Measurements from ENCODE around the gene CALML5. TPM values are rescaled to one million over a fixed set of nuclear protein-coding genes. Genes with fewer than 3 reads are reported as not detected.

The CALML5 gene
- total and polyA plus RNA-seq, 2 of the 4 experiments (the other 2 are of a cell fraction): not detected

DNA sequence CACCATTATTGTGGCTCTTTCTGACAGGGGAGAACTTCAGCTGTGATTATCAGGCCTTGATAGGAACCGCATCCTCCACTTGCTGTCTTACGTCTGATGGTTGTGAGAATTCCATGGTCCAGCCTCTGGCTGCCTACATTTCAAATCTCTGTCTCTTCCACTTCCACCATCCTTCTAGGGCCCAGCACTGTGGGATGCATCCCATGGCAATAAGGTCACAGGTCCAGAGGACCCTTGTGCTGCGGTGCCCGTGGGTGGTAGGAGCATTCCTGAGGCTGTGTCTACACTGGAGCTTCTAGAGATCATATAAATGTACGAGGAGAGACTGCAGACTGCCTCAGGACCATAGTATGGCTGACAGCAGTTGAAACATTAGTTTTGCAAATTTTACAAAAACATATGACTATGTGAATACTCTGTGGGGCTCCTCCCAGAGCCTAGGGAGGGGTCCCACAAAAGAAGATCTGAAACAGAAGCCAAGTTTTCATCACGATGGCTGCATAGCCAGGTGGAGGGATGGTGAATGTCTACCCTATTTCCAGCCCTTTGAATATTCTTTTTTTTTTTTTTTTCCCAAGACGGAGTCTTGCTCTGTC, 37.2 kb upstream of the CALML5 start:
- no peak overlapping the region for H3K56ac ChIP-seq (ENCODE audit: extremely low read depth, insufficient read depth, low read length)
- dilution Hi-C loops (cut with HindIII; ENCODE audit: low sequenced_read_pairs, unreplicated experiment) (no loop called here), intact Hi-C loops (cut with micrococcal nuclease) (loop anchor here (5.0 kb wide), 1 partner anchor 74 kb away; no protein-coding TSS in a partner anchor), in situ Hi-C loops (cut with MboI; ENCODE audit: low sequenced_read_pairs) (no loop called here)
- CTCF ChIA-PET: no interaction called here
- BruUV-seq (replicated peaks): no TSS peak
- no peak overlapping the region for H2BK120ac ChIP-seq (ENCODE audit: low read depth, low read length)
- H4K8ac ChIP-seq (ENCODE audit: low read depth in 2 of 2, low read length in 2 of 2): no peak overlapping the region
- H2AK9ac ChIP-seq (replicated peaks; ENCODE audit: low read depth, low read length, poor library complexity): no peak overlapping the region
- H2AFZ ChIP-seq (replicated peaks; ENCODE audit: low read length, poor library complexity): no peak overlapping the region
- peak overlapping the region; percentile 61; the same call in 1 of the 2 replicates for H2AK5ac ChIP-seq (ENCODE audit: low read depth, low read length)
- peaks cover 3% of the 10 kb centered on the region; the same call in 1 of the 2 replicates for H3K9me1 ChIP-seq (ENCODE audit: insufficient read depth, low read length)
- WGBS, 2 experiments (ENCODE audit: extremely low coverage in 2 of 2, insufficient read length in 1 of 2): 80% methylated on average over 1 of the region's 7 CpGs; no CpG with 5 or more reads in 1 of the 2 experiments
- H3K9me3 ChIP-seq (ENCODE audit: control insufficient read depth, insufficient read depth, low read length): peaks cover 1% of the 10 kb centered on the region; the same call in 1 of the 2 replicates
- H3K9ac ChIP-seq (ENCODE audit: low read depth, low read length): no peak overlapping the region
- TF ChIP-seq MAFK (IDR thresholded peaks at IDR 0.05; ENCODE audit: low read depth, low read length) (no peak), SMC3 (IDR thresholded peaks at IDR 0.05; ENCODE audit: low read depth, low read length) (no peak), NFE2L2 (IDR thresholded peaks at IDR 0.05; ENCODE audit: low read depth, low read length) (no peak), RFX5 (IDR thresholded peaks at IDR 0.05; ENCODE audit: low read depth, low read length) (no peak), CHD1 (IDR thresholded peaks at IDR 0.05; ENCODE audit: low read depth, low read length) (no peak), CEBPB (IDR thresholded peaks at IDR 0.05; ENCODE audit: low read depth, low read length) (no peak), BHLHE40 (IDR thresholded peaks at IDR 0.05; ENCODE audit: low read depth, low read length) (no peak), POLR2A (IDR thresholded peaks at IDR 0.05; ENCODE audit: low read depth, low read length) (no peak), RCOR1 (IDR thresholded peaks at IDR 0.05; ENCODE audit: insufficient replicate concordance, low read length) (no peak), RAD21 (IDR thresholded peaks at IDR 0.05; ENCODE audit: low read length) (no peak), MXI1 (IDR thresholded peaks at IDR 0.05; ENCODE audit: borderline replicate concordance, low read depth, low read length) (no peak), FOS (IDR thresholded peaks at IDR 0.05; ENCODE audit: low read depth, low read length) (no peak), MAZ (IDR thresholded peaks at IDR 0.05; ENCODE audit: borderline replicate concordance, low read depth, low read length) (no peak)
- TF ChIP-seq, protein P1, sequence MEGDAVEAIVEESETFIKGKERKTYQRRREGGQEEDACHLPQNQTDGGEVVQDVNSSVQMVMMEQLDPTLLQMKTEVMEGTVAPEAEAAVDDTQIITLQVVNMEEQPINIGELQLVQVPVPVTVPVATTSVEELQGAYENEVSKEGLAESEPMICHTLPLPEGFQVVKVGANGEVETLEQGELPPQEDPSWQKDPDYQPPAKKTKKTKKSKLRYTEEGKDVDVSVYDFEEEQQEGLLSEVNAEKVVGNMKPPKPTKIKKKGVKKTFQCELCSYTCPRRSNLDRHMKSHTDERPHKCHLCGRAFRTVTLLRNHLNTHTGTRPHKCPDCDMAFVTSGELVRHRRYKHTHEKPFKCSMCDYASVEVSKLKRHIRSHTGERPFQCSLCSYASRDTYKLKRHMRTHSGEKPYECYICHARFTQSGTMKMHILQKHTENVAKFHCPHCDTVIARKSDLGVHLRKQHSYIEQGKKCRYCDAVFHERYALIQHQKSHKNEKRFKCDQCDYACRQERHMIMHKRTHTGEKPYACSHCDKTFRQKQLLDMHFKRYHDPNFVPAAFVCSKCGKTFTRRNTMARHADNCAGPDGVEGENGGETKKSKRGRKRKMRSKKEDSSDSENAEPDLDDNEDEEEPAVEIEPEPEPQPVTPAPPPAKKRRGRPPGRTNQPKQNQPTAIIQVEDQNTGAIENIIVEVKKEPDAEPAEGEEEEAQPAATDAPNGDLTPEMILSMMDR (conservative IDR thresholded peaks at IDR 0.05; ENCODE audit: low read depth, low read length): no peak
- TF ChIP-seq, protein P2, sequence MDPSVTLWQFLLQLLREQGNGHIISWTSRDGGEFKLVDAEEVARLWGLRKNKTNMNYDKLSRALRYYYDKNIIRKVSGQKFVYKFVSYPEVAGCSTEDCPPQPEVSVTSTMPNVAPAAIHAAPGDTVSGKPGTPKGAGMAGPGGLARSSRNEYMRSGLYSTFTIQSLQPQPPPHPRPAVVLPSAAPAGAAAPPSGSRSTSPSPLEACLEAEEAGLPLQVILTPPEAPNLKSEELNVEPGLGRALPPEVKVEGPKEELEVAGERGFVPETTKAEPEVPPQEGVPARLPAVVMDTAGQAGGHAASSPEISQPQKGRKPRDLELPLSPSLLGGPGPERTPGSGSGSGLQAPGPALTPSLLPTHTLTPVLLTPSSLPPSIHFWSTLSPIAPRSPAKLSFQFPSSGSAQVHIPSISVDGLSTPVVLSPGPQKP (IDR thresholded peaks at IDR 0.05; ENCODE audit: borderline replicate concordance, low read depth, low read length): no peak
- TF ChIP-seq, protein P3, sequence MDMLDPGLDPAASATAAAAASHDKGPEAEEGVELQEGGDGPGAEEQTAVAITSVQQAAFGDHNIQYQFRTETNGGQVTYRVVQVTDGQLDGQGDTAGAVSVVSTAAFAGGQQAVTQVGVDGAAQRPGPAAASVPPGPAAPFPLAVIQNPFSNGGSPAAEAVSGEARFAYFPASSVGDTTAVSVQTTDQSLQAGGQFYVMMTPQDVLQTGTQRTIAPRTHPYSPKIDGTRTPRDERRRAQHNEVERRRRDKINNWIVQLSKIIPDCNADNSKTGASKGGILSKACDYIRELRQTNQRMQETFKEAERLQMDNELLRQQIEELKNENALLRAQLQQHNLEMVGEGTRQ (IDR thresholded peaks at IDR 0.05; ENCODE audit: low read depth, low read length): no peak
- H3K4ac ChIP-seq (ENCODE audit: low read depth, low read length): no peak overlapping the region; the same call in 1 of the 2 replicates
- no peak overlapping the region for H3K27ac ChIP-seq (ENCODE audit: insufficient read depth, low read length)
- no peaks in the 10 kb centered on the region for H4K20me1 ChIP-seq (ENCODE audit: insufficient read depth, low read length)
- H4K91ac ChIP-seq (ENCODE audit: insufficient read depth, low read depth, low read length): no peak overlapping the region
- peak overlapping the region; percentile 28; the same call in 1 of the 3 replicates for H2BK15ac ChIP-seq (ENCODE audit: low read depth, low read length)
- POLR2A ChIA-PET (ENCODE audit: unreplicated experiment): no interaction called here
- no peak overlapping the region for H3K23ac ChIP-seq (ENCODE audit: low read depth, low read length)
- no peak overlapping the region for H3K4me3 ChIP-seq (ENCODE audit: insufficient read depth, low read depth, low read length)
- H3K36me3 ChIP-seq (ENCODE audit: control insufficient read depth, insufficient read depth, low read length): no peaks in the 10 kb centered on the region
- no peaks in the 10 kb centered on the region for H3K27me3 ChIP-seq (ENCODE audit: control insufficient read depth, insufficient read depth, low read length)
- no peaks in the 10 kb centered on the region for H3K79me1 ChIP-seq (ENCODE audit: low read depth in 1 of 2, low read length in 2 of 2)
- ATAC-seq (ENCODE audit: low read depth): no peak
- DNase-seq: no peak
- H3K4me2 ChIP-seq (ENCODE audit: low read depth, low read length): no peak overlapping the region
- no peak overlapping the region for H2BK20ac ChIP-seq (ENCODE audit: low read depth, low read length)
- H3K4me1 ChIP-seq (ENCODE audit: control insufficient read depth, insufficient read depth, low read length): peaks cover 10% of the 10 kb centered on the region
- no peak overlapping the region for H3K14ac ChIP-seq (replicated peaks; ENCODE audit: low read depth, low read length)
- no peak overlapping the region for H2BK5ac ChIP-seq (ENCODE audit: low read depth, low read length, poor library complexity, severe bottlenecking)
- H3K18ac ChIP-seq (ENCODE audit: low read depth, low read length): no peak overlapping the region
- no peak overlapping the region; the same call in 1 of the 2 replicates for H4K5ac ChIP-seq (ENCODE audit: low read depth, low read length)

Measured in IMR-90 (cell line).